ENCODE measurements around the gene NAGLU.

The NAGLU gene

GRCh38 chr17:42565523-42566214 lies 29.6 kb downstream of the NAGLU start:
- DNase-seq: no peak

- no peak for DNase-seq
Observed at GRCh38 chr17:42566215-42566882, 30.3 kb downstream of the NAGLU start.

DNA sequence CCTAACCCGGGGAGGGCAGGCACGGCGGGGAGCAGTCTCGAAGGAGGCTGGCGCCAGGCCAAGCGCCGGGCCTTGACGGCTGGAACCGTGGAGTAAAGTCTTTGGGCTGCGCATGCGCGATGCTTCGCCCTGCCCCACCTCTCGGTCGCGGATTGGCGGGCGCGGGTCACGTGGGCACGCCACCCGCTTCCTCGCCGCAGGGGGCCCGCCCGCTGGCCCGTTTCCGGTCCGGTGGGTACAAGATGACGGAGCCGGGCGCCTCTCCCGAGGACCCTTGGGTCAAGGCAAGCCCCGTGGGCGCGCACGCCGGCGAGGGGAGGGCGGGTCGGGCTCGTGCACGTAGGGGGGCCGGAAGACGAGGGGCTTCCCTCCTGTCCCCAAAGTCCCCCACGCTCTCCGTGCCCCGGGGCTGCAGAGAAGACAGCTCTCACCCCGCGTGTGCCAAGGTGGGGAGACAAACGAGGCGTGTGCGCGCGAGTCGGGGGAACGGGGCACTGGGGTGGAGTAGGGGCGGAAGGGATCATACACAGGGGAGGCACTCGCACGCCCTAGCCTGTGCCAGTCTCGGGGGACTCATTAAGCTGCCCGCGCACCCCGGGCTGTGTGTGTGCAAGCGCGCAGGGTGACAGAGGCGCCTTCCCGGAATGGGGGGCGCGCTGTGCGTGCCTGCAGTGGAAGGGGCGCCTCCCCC lies 31.0 kb downstream of the NAGLU start, which contains the start of gene MLX:
TSS of gene MLX (plus strand) at position 218 of the 691 bp plus-strand sequence. CDS start at position 243, 25 bp downstream.
- peak; percentile 86 for DNase-seq

GRCh38 chr17:42568341-42569111 lies 32.5 kb downstream of the NAGLU start:
- DNase-seq: no peak

- DNase-seq: no peak
Observed at GRCh38 chr17:42571435-42572225, 35.6 kb downstream of the NAGLU start.

GRCh38 chr17:42573095-42573494 lies 37.1 kb downstream of the NAGLU start:
- no peak for DNase-seq

DNA sequence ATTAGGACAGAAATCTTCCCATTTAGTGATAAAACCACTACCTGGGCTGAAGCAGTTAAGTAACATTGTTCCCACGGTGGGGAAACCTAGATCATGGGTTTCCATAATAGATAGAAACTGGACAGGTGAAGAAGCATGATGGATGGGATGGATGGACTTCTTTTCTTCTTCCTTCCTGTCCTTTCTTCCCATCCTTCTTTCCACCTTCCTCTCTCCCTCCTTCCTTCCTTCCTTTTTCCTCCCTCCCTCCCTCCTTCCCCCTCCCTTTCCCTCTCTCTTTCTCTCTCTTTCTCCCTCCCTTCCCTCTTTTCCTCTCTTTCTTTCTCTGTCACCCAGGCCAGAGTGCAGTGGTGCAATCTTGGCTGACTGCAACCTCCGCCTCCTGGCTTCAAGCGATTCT lies 38.4 kb downstream of the NAGLU start:
- DNase-seq: no peak

DNA sequence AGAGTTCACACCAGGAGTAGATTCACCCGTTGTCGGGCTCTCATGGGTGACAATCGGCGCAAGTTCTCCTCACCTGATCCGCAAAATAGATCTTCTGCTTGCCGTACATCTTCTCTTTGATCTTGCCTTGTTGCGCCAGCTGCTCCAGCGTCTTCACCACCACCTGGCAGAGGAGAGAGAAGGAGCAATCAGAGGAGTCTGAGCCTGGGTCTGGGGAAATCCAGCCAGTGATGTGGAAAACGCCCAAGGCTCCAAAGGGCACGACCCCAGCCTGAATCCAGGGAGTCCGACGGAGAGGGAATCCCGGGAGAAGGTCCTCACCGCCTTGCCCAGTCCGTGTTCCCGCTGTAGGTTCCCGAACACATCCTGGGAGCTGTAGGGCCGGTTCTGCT lies 41.1 kb downstream of the NAGLU start:
- no peak for DNase-seq

DNA sequence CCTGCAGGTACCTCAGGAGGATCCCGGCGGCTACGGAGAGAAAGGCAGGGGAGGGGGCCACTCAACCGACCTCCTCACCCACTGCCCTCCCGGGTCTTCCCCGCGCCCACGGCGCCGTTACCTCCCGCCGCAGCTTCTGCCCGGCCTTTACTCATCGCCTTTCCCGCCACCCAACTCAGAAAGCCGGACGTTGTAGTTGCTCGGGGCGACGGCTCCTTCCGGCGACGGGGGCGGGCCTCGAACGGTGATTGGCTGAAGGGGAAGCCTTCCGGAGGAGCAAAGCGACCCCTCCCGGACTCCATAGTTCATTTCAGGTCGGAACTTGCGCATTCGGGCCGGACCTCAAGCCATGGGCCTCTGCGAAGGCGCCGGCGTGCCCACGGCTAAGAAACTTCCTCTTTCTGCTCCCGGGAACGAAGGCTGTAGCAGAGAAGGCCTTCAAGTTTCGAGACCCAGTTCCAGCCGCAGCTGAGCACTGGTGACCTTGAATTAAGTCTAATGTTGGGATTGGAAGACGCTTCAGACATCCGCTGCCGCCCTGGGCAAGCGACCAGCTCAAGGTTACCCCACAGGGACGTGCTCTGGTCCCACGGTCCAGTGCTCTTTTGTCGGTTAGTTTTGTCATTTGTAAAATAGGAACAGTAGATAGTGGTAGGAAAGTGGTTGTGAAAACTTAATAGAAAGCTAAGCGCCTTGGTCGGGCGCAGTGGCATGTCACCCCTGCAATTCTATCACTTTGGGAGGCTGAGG lies 41.7 kb downstream of the NAGLU start, which contains the start of gene PSMC3IP:
TSS of gene PSMC3IP (minus strand) at position 198 of the 750 bp plus-strand sequence. CDS start at position 155, 43 bp downstream.
- peak; percentile 86 for DNase-seq

GRCh38 chr17:42578282-42578869 lies 42.3 kb downstream of the NAGLU start:
- peak; percentile 83 for DNase-seq

DNA sequence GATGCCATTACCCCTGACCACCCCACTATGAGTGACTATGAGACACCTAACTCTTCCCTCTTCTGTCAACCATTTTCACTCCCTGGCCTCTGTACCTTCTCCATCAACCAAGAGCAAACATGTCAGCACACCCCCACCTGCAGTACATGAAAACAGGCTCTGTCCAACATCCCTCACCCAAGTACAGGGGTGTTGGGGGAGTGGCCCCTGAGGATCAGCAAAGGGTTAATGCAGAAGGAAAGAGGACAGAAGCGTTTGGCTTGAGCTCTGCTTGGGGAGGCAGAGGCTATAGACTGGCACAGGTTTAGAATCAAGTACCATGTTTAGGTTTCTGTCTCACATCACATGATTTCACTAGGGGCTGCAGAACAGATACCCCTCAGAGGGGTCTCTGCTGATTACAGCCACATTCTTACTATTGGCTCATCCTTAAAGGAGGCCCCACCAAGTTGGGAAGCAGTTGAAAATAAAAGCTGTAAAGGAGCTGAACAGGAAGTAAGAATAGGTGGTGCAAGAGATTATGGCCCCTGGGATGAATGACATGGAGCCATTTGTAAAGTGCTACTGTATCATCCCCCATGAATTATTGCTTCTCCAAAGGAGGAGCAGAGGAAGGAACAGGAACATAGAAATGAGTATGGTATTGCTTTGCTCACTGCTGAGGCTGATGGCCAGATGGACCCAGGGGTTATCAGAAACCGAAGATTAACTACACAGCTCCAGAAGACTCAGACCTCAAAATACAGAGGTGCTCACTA lies 43.9 kb downstream of the NAGLU start:
- no peak for DNase-seq

DNA sequence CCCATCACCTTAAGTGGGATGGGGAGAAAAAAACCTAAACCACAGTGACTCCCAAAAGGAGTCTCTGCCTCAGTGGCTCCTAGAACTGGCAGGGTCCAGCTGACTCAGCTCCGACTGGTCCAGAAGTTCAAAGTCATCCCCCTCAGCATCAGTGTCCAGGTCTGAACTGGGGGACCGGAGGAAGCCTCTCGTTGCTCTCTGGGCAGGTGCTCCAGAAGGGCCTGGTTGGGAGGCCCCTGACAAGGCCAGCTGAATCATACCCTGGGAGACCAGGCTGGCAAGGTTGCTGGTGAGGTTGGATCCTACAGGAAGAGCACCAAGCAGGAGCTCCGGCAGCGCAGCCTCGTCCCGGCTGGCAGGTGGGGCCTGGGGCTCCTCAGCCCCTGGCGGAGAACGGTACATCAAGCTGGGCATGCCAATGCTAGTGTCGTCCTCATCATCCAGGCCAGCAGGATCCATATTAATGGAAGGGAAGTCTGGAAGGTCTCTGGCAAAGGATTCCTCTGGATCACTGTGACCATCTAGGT lies 45.8 kb downstream of the NAGLU start:
- DNase-seq: no peak

DNA sequence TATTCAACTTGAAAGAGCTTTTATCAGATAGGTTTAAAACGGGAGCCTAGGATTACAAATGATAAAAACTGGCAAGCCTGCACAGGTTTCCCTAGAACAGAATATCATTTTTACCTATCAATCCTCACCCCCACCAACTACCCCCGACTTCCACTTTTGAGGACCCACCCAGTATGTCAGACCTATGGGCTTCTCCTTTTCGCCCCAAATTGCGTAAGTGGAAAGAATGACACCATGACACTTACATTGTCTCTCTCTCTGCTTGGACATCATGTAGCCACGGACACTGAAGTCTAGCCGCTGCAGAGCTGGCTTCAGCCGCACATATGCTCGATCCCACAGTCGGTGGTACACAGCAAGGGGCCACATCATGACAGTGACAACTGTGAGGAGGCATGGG lies 48.8 kb downstream of the NAGLU start:
- no peak for DNase-seq

DNA sequence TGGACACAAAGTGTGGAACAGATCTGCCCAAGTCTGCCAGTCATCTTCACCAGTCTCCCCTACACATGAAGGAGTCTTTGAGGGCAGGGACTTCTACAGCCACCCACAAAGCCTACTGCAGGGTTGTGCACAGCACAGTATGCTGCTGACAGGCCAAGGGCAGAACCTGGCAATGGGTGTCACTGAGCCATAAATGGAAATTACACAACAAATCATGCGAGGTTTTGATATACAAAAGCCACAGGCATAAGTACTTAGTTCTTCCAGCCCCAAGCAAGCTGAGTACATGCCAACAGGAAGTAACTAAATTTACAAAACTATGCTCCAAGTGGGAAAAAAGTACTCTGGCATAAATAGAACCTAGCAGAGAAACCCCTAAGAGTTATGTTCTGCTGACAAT lies 49.3 kb downstream of the NAGLU start:
- no peak for DNase-seq

- no peak for DNase-seq
Observed at GRCh38 chr17:42586514-42587230, 50.6 kb downstream of the NAGLU start.

GRCh38 chr17:42590886-42591285 lies 54.8 kb downstream of the NAGLU start:
- no peak for DNase-seq

- no peak for DNase-seq
Observed at GRCh38 chr17:42591411-42591810, 55.4 kb downstream of the NAGLU start.
